RWPE2 (cell line): ENCODE results near the gene DNASE1L1.

ENCODE experiments used
- ATAC-seq: fragments of 200-7000 bp; cut with Tn5 transposase; 3 replicates; pipeline ENCODE4 v1.9.1; 2021; ENCODE audit warnings: low read depth
- DNase-seq: peaks from one replicate; pipeline ENCODE4 v3.0.0-alpha.2; 2020; ENCODE audit warnings: low spot score
- H3K27ac ChIP-seq: fragments of 450-650 bp; 2 replicates; pipeline ENCODE4 v1.5.1; 2017; ENCODE audit warnings: mild to moderate bottlenecking; ENCODE audit not compliant: poor library complexity, severe bottlenecking
- H3K27me3 ChIP-seq: fragments of 250-450 bp; sonication (Bioruptor Pico); 2 replicates; pipeline ENCODE4 v1.5.1; 2021; ENCODE audit warnings: mild to moderate bottlenecking, moderate library complexity; ENCODE audit not compliant: insufficient read depth, poor library complexity, severe bottlenecking
- H3K36me3 ChIP-seq: fragments of 250-450 bp; sonication (Bioruptor Pico); 2 replicates; pipeline ENCODE4 v1.5.1; 2020; ENCODE audit warnings: low read depth, mild to moderate bottlenecking, moderate library complexity
- H3K4me1 ChIP-seq: fragments of 250-450 bp; sonication (Bioruptor Pico); 2 replicates; pipeline ENCODE4 v1.5.1; 2021; ENCODE audit warnings: mild to moderate bottlenecking, moderate library complexity; ENCODE audit not compliant: insufficient read depth, poor library complexity, severe bottlenecking
- H3K4me3 ChIP-seq: fragments of 250-450 bp; sonication (Bioruptor Pico); 2 replicates; pipeline ENCODE4 v1.5.1; 2021; ENCODE audit warnings: mild to moderate bottlenecking, moderate library complexity; ENCODE audit not compliant: severe bottlenecking
- H3K9me3 ChIP-seq: fragments of 250-450 bp; sonication (Bioruptor Pico); 2 replicates; pipeline ENCODE4 v1.5.1; 2021; ENCODE audit warnings: mild to moderate bottlenecking, moderate library complexity; ENCODE audit not compliant: severe bottlenecking
- CTCF ChIP-seq: fragments of 450-650 bp; IDR thresholded peaks from one replicate; pipeline ENCODE4 v1.5.1; 2017; ENCODE audit warnings: mild to moderate bottlenecking, moderate library complexity; ENCODE audit not compliant: poor library complexity, severe bottlenecking

DNASE1L1 gene

GRCh38 chrX:154433605-154434004 is 24.6 kb upstream of the DNASE1L1 start:
- H3K27ac ChIP-seq, result no peak overlapping the region
- DNase-seq (no peak), ATAC-seq (no peak)
- H3K4me3 ChIP-seq, result no peak overlapping the region
- no peaks in the 10 kb centered on the region for H3K27me3 ChIP-seq
- 0 out of 2 replicates have a peak, but pooled peaks cover 4% of the 10 kb centered on the region for H3K36me3 ChIP-seq
- no peak for TF ChIP-seq CTCF
- no peaks in the 10 kb centered on the region for H3K9me3 ChIP-seq
- no peaks in the 10 kb centered on the region for H3K4me1 ChIP-seq

GRCh38 chrX:154432210-154432609 is 23.2 kb upstream of the DNASE1L1 start:
- ATAC-seq (no peak), DNase-seq (no peak)
- Histone ChIP-seq H3K27me3 (no peaks in the 10 kb centered on the region), H3K27ac (no peak overlapping the region), H3K4me3 (no peak overlapping the region), H3K9me3 (no peaks in the 10 kb centered on the region), H3K4me1 (no peaks in the 10 kb centered on the region), H3K36me3 (no peaks in the 10 kb centered on the region)
- no peak for TF ChIP-seq CTCF

GRCh38 chrX:154431341-154431740 is 22.3 kb upstream of the DNASE1L1 start:
- Histone ChIP-seq H3K36me3 (no peaks in the 10 kb centered on the region), H3K4me1 (no peaks in the 10 kb centered on the region), H3K4me3 (no peak overlapping the region), H3K9me3 (no peaks in the 10 kb centered on the region), H3K27ac (no peak overlapping the region), H3K27me3 (no peaks in the 10 kb centered on the region)
- no peak for TF ChIP-seq CTCF
- DNase-seq (no peak), ATAC-seq (no peak)

GRCh38 chrX:154430916-154431315 is 21.9 kb upstream of the DNASE1L1 start:
- no peaks in the 10 kb centered on the region for H3K9me3 ChIP-seq
- TF ChIP-seq CTCF, result no peak
- ATAC-seq (no peak), DNase-seq (no peak)
- no peaks in the 10 kb centered on the region for H3K27me3 ChIP-seq
- no peaks in the 10 kb centered on the region for H3K36me3 ChIP-seq
- H3K4me3 ChIP-seq, result no peak overlapping the region
- no peak overlapping the region for H3K27ac ChIP-seq
- no peaks in the 10 kb centered on the region for H3K4me1 ChIP-seq

- Histone ChIP-seq H3K27me3 (no peaks in the 10 kb centered on the region), H3K9me3 (no peaks in the 10 kb centered on the region), H3K36me3 (no peaks in the 10 kb centered on the region), H3K4me3 (no peak overlapping the region), H3K4me1 (no peaks in the 10 kb centered on the region), H3K27ac (no peak overlapping the region)
- no peak for DNase-seq
- ATAC-seq, result no peak
- TF ChIP-seq CTCF, result no peak
These were observed 21.4 kb upstream of the DNASE1L1 start for GRCh38 chrX:154430479-154430878.
